WTC11 (cell line): Measurements from ENCODE around the gene PFDN1. TPM values are rescaled to one million over a fixed set of nuclear protein-coding genes. Genes with fewer than 3 reads are reported as not detected.
A peak's percentile ranks its signal among the peaks of the same experiment; 100 is the strongest.

Experiments used
- ATAC-seq: fragments of 200-7000 bp; cut with Tn5 transposase; 2 replicates; pipeline ENCODE4 v1.10.0; 2021; ENCODE audit warnings: mild to moderate bottlenecking, moderate library complexity
- CTCF ChIA-PET: fragments of 300-600 bp; sonication (Branson Sonifier 250); formaldehyde crosslinking; loops from one replicate; lab custom pipeline; 2021; ENCODE audit warnings: antibody characterized with exemption; lab: Charles Lee
- POLR2A ChIA-PET: fragments of 350-600 bp; sonication (Branson Sonifier 250); formaldehyde crosslinking; loops from one replicate; lab custom pipeline; 2021; ENCODE audit warnings: antibody characterized with exemption; lab: Charles Lee
- DNase-seq: peaks from one replicate; pipeline ENCODE4 v3.0.0; 2021; ENCODE audit warnings: low spot score
- H3K27ac Mint-ChIP-seq: 2 replicates; pipeline ENCODE4 v1.8.0; 2021; ENCODE audit warnings: mixed read lengths
- H3K27me3 Mint-ChIP-seq: 2 replicates; pipeline ENCODE4 v1.8.0; 2021; ENCODE audit warnings: low read depth, mild to moderate bottlenecking, moderate library complexity, mixed read lengths
- H3K36me3 Mint-ChIP-seq: 2 replicates; pipeline ENCODE4 v1.8.0; 2021; ENCODE audit warnings: mixed read lengths
- H3K4me1 Mint-ChIP-seq: 2 replicates; pipeline ENCODE4 v1.8.0; 2022; ENCODE audit warnings: mixed read lengths
- H3K4me3 Mint-ChIP-seq: 2 replicates; pipeline ENCODE4 v1.8.0; 2021; ENCODE audit warnings: mild to moderate bottlenecking, moderate library complexity, mixed read lengths
- H3K9me3 Mint-ChIP-seq: 2 replicates; pipeline ENCODE4 v1.8.0; 2021; ENCODE audit warnings: mixed read lengths
- E2F1 ChIP-seq: sonication (generic); formaldehyde crosslinking; IDR thresholded peaks from 2 replicates; pipeline ENCODE4 v1.8.0; 2022; ENCODE audit warnings: mild to moderate bottlenecking, missing genetic modification reagents
- ELF4 ChIP-seq: sonication (generic); formaldehyde crosslinking; IDR thresholded peaks from 2 replicates; pipeline ENCODE4 v1.8.1; 2022; ENCODE audit warnings: low read depth, mild to moderate bottlenecking, moderate library complexity, missing genetic modification reagents
- MYBL2 ChIP-seq: sonication (generic); formaldehyde crosslinking; IDR thresholded peaks from 2 replicates; pipeline ENCODE4 v1.8.1; 2023; ENCODE audit warnings: mild to moderate bottlenecking, moderate library complexity, missing genetic modification reagents
- NFATC4 ChIP-seq: fragments of 250-450 bp; sonication (Bioruptor Pico); IDR thresholded peaks from 2 replicates; pipeline ENCODE4 v1.9.0; 2021; ENCODE audit warnings: mild to moderate bottlenecking
- NFE2L1 ChIP-seq: sonication (generic); formaldehyde crosslinking; IDR thresholded peaks from 2 replicates; pipeline ENCODE4 v1.8.1; 2023; ENCODE audit warnings: missing genetic modification reagents
- NFYB ChIP-seq: sonication (generic); formaldehyde crosslinking; conservative IDR thresholded peaks from 2 replicates; pipeline ENCODE4 v1.8.0; 2022; ENCODE audit warnings: low read depth, missing genetic modification reagents
- NR3C1 ChIP-seq: sonication (generic); formaldehyde crosslinking; conservative IDR thresholded peaks from 2 replicates; pipeline ENCODE4 v1.8.1; 2023; ENCODE audit warnings: low read depth, mild to moderate bottlenecking, missing genetic modification reagents
- PRDM15 ChIP-seq: sonication (generic); formaldehyde crosslinking; IDR thresholded peaks from 2 replicates; pipeline ENCODE4 v1.8.0; 2022; ENCODE audit warnings: missing genetic modification reagents
- SMAD3 ChIP-seq: sonication (generic); formaldehyde crosslinking; IDR thresholded peaks from 2 replicates; pipeline ENCODE4 v1.8.0; 2022; ENCODE audit warnings: missing genetic modification reagents, mild to moderate bottlenecking, borderline replicate concordance
- SP1 ChIP-seq: sonication (generic); formaldehyde crosslinking; conservative IDR thresholded peaks from 2 replicates; pipeline ENCODE4 v1.8.1; 2022; ENCODE audit warnings: missing genetic modification reagents
- TP53 ChIP-seq: sonication (generic); formaldehyde crosslinking; IDR thresholded peaks from 2 replicates; pipeline ENCODE4 v1.8.1; 2023; ENCODE audit warnings: mild to moderate bottlenecking, missing genetic modification reagents
- ZNF121 ChIP-seq: sonication (generic); formaldehyde crosslinking; IDR thresholded peaks from 2 replicates; pipeline ENCODE4 v1.8.0; 2023; ENCODE audit warnings: missing genetic modification reagents
- ZNF219 ChIP-seq: sonication (generic); formaldehyde crosslinking; IDR thresholded peaks from 2 replicates; pipeline ENCODE4 v1.8.0; 2023; ENCODE audit warnings: missing genetic modification reagents, mild to moderate bottlenecking, borderline replicate concordance
- ZNF423 ChIP-seq: fragments of 250-450 bp; sonication (Bioruptor Pico); IDR thresholded peaks from 2 replicates; pipeline ENCODE4 v2.1.2; 2022; ENCODE audit warnings: mild to moderate bottlenecking, moderate library complexity
- ZNF425 ChIP-seq: fragments of 250-450 bp; sonication (Bioruptor Pico); conservative IDR thresholded peaks from 2 replicates; pipeline ENCODE4 v1.9.0; 2021; ENCODE audit warnings: mild to moderate bottlenecking
- ZSCAN18 ChIP-seq: fragments of 250-450 bp; sonication (Bioruptor Pico); IDR thresholded peaks from 2 replicates; pipeline ENCODE4 v2.1.2; 2022; ENCODE audit warnings: mild to moderate bottlenecking, moderate library complexity
- total RNA-seq: library from RNA; stranded (reverse); gene quantifications from 3 replicates; pipeline ENCODE4 v1.2.3, GENCODE V29; 2021
- TF ChIP-seq, protein P1 (sequence below): sonication (generic); formaldehyde crosslinking; IDR thresholded peaks from 2 replicates; pipeline ENCODE4 v1.8.1; 2022; ENCODE audit warnings: low read depth, missing genetic modification reagents, borderline replicate concordance
- TF ChIP-seq, protein P2 (sequence below): fragments of 250-450 bp; sonication (Bioruptor Pico); IDR thresholded peaks from 2 replicates; pipeline ENCODE4 v1.9.0; 2021; ENCODE audit warnings: mild to moderate bottlenecking
- TF ChIP-seq, protein P3 (sequence below): sonication (generic); formaldehyde crosslinking; IDR thresholded peaks from 2 replicates; pipeline ENCODE4 v1.8.0; 2022; ENCODE audit warnings: mild to moderate bottlenecking, missing genetic modification reagents

PFDN1 gene
- total RNA-seq, 1 experiment from 2014 or later = 44.1 TPM

- Mint-ChIP-seq H3K36me3 (peaks cover 20% of the 10 kb centered on the region; the same call in 1 of the 2 replicates), H3K4me1 (peaks cover 35% of the 10 kb centered on the region), H3K27me3 (no peaks in the 10 kb centered on the region), H3K27ac (peak overlapping the region; percentile 86), H3K9me3 (no peaks in the 10 kb centered on the region), H3K4me3 (no peak overlapping the region)
- DNase-seq (no peak), ATAC-seq (no peak)
- CTCF ChIA-PET = interaction anchor here (1.0 to 11.7 kb wide), 8 partner anchors 14 to 126 kb away, joined by 4 to 621 read pairs (median 36); partner anchors contain the start of genes HBEGF, PFDN1 and SLC4A9
- POLR2A ChIA-PET = interaction anchor here (2.8 kb wide), 1 partner anchor 100 kb away, joined by 28 read pairs; the partner anchor contains the start of gene HBEGF
- TF ChIP-seq, protein P1, sequence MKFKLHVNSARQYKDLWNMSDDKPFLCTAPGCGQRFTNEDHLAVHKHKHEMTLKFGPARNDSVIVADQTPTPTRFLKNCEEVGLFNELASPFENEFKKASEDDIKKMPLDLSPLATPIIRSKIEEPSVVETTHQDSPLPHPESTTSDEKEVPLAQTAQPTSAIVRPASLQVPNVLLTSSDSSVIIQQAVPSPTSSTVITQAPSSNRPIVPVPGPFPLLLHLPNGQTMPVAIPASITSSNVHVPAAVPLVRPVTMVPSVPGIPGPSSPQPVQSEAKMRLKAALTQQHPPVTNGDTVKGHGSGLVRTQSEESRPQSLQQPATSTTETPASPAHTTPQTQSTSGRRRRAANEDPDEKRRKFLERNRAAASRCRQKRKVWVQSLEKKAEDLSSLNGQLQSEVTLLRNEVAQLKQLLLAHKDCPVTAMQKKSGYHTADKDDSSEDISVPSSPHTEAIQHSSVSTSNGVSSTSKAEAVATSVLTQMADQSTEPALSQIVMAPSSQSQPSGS (CRISPR knock-in tag) = no peak
- TF ChIP-seq ZNF425 (CRISPR knock-in tag) = no peak
- no peak for TF ChIP-seq ZNF219 (CRISPR knock-in tag)
- TF ChIP-seq NFE2L1 = no peak
- TF ChIP-seq, protein P2, sequence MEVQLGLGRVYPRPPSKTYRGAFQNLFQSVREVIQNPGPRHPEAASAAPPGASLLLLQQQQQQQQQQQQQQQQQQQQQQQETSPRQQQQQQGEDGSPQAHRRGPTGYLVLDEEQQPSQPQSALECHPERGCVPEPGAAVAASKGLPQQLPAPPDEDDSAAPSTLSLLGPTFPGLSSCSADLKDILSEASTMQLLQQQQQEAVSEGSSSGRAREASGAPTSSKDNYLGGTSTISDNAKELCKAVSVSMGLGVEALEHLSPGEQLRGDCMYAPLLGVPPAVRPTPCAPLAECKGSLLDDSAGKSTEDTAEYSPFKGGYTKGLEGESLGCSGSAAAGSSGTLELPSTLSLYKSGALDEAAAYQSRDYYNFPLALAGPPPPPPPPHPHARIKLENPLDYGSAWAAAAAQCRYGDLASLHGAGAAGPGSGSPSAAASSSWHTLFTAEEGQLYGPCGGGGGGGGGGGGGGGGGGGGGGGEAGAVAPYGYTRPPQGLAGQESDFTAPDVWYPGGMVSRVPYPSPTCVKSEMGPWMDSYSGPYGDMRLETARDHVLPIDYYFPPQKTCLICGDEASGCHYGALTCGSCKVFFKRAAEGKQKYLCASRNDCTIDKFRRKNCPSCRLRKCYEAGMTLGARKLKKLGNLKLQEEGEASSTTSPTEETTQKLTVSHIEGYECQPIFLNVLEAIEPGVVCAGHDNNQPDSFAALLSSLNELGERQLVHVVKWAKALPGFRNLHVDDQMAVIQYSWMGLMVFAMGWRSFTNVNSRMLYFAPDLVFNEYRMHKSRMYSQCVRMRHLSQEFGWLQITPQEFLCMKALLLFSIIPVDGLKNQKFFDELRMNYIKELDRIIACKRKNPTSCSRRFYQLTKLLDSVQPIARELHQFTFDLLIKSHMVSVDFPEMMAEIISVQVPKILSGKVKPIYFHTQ = no peak
- no peak for TF ChIP-seq SP1 (CRISPR knock-in tag)
- no peak for TF ChIP-seq NFYB (CRISPR knock-in tag)
- TF ChIP-seq PRDM15 (CRISPR knock-in tag) = no peak
- TF ChIP-seq ZNF121 (CRISPR knock-in tag) = no peak
- TF ChIP-seq E2F1 (CRISPR knock-in tag) = no peak
- TF ChIP-seq, protein P3, sequence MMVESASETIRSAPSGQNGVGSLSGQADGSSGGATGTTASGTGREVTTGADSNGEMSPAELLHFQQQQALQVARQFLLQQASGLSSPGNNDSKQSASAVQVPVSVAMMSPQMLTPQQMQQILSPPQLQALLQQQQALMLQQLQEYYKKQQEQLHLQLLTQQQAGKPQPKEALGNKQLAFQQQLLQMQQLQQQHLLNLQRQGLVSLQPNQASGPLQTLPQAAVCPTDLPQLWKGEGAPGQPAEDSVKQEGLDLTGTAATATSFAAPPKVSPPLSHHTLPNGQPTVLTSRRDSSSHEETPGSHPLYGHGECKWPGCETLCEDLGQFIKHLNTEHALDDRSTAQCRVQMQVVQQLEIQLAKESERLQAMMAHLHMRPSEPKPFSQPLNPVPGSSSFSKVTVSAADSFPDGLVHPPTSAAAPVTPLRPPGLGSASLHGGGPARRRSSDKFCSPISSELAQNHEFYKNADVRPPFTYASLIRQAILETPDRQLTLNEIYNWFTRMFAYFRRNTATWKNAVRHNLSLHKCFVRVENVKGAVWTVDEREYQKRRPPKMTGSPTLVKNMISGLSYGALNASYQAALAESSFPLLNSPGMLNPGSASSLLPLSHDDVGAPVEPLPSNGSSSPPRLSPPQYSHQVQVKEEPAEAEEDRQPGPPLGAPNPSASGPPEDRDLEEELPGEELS = no peak
- TF ChIP-seq NR3C1 = no peak
- TF ChIP-seq SMAD3 (CRISPR knock-in tag) = no peak
- TF ChIP-seq ZNF423 = no peak
- TF ChIP-seq TP53 (CRISPR knock-in tag) = no peak
- TF ChIP-seq MYBL2 (CRISPR knock-in tag) = no peak
- TF ChIP-seq ZSCAN18 (CRISPR knock-in tag) = no peak
- no peak for TF ChIP-seq NFATC4 (CRISPR knock-in tag)
- TF ChIP-seq ELF4 (CRISPR knock-in tag) = no peak
These were observed 56.4 kb downstream of the PFDN1 start for GRCh38 chr5:140246378-140247122.
